HEK293T (cell line): ENCODE results near the gene DST.

ENCODE experiments used
- CTCF ChIA-PET: fragments of 350-600 bp; formaldehyde crosslinking; extraction: SDS; loops from one replicate; lab custom pipeline; 2021; ENCODE audit warnings: antibody characterized with exemption, inconsistent platforms; lab: Yijun Ruan, JAX
- POLR2A ChIA-PET: fragments of 350-600 bp; formaldehyde crosslinking; extraction: SDS; loops from one replicate; lab custom pipeline; 2020; ENCODE audit warnings: antibody characterized with exemption, inconsistent platforms; lab: Yijun Ruan, JAX
- DNase-seq: peaks from one replicate; pipeline ENCODE4 v3.0.0; 2012; ENCODE audit warnings: mixed read lengths; ENCODE audit errors: extremely low spot score
- ARNT ChIP-seq: fragments of 450-650 bp; IDR thresholded peaks from 2 replicates; pipeline ENCODE4 v1.6.1; 2017; ENCODE audit warnings: mild to moderate bottlenecking
- BHLHE40 ChIP-seq: fragments of 450-650 bp; IDR thresholded peaks from 2 replicates; pipeline ENCODE4 v1.6.1; 2016; ENCODE audit warnings: mild to moderate bottlenecking, moderate library complexity, borderline replicate concordance
- CTBP1 ChIP-seq: fragments of 450-650 bp; IDR thresholded peaks from 2 replicates; pipeline ENCODE4 v1.6.1; 2016; ENCODE audit warnings: borderline replicate concordance
- ELF4 ChIP-seq: fragments of 450-650 bp; IDR thresholded peaks from 2 replicates; pipeline ENCODE4 v1.6.1; 2017; ENCODE audit warnings: antibody characterized with exemption
- FOXA1 ChIP-seq: fragments of 450-650 bp; IDR thresholded peaks from 2 replicates; pipeline ENCODE4 v1.6.1; 2016; ENCODE audit warnings: mild to moderate bottlenecking
- FOXK2 ChIP-seq: fragments of 450-650 bp; IDR thresholded peaks from 2 replicates; pipeline ENCODE4 v1.6.1; 2016; ENCODE audit warnings: mild to moderate bottlenecking
- FOXM1 ChIP-seq: fragments of 450-650 bp; IDR thresholded peaks from 2 replicates; pipeline ENCODE4 v1.6.1; 2017; ENCODE audit warnings: mild to moderate bottlenecking, borderline replicate concordance
- HDGF ChIP-seq: fragments of 450-650 bp; IDR thresholded peaks from 2 replicates; pipeline ENCODE4 v1.6.1; 2017; ENCODE audit warnings: antibody characterized with exemption, borderline replicate concordance
- L3MBTL2 ChIP-seq: fragments of 450-650 bp; conservative IDR thresholded peaks from 2 replicates; pipeline ENCODE4 v1.6.1; 2016; ENCODE audit warnings: mild to moderate bottlenecking
- LEF1 ChIP-seq: fragments of 450-650 bp; IDR thresholded peaks from 2 replicates; pipeline ENCODE4 v1.6.1; 2017; ENCODE audit warnings: mild to moderate bottlenecking, borderline replicate concordance
- NFRKB ChIP-seq: fragments of 450-650 bp; IDR thresholded peaks from 2 replicates; pipeline ENCODE4 v1.6.1; 2016; ENCODE audit warnings: mild to moderate bottlenecking, moderate library complexity
- PKNOX1 ChIP-seq: fragments of 450-650 bp; IDR thresholded peaks from 2 replicates; pipeline ENCODE4 v1.6.1; 2016
- SP1 ChIP-seq: fragments of 450-650 bp; IDR thresholded peaks from 2 replicates; pipeline ENCODE4 v1.6.1; 2017
- SUZ12 ChIP-seq: fragments of 450-650 bp; IDR thresholded peaks from 2 replicates; pipeline ENCODE4 v1.6.1; 2016; ENCODE audit warnings: mild to moderate bottlenecking
- TARDBP ChIP-seq: fragments of 450-650 bp; IDR thresholded peaks from 2 replicates; pipeline ENCODE4 v1.6.1; 2016
- ZNF384 ChIP-seq: fragments of 450-650 bp; IDR thresholded peaks from 2 replicates; pipeline ENCODE4 v1.6.1; 2016

The DST gene

GRCh38 chr6:56689114-56689513, 46.4 kb upstream of the DST start:
- ChIA-PET POLR2A (interaction anchor here (0.8 kb wide), 1 partner anchor 155 kb away, joined by 3 read pairs; no protein-coding TSS in a partner anchor), CTCF (interaction anchor here (0.9 kb wide), 1 partner anchor 9 kb away, joined by 4 read pairs; no protein-coding TSS in a partner anchor)
- TF ChIP-seq ZNF384, result no peak
- TF ChIP-seq TARDBP, result no peak
- no peak for TF ChIP-seq SP1
- TF ChIP-seq CTBP1, result no peak
- no peak for TF ChIP-seq SUZ12
- DNase-seq, result no peak

- TF ChIP-seq SUZ12 (no peak), LEF1 (no peak), TARDBP (no peak), ARNT (no peak), ELF4 (no peak), L3MBTL2 (no peak), FOXK2 (no peak), FOXA1 (no peak), FOXM1 (no peak), NFRKB (no peak), HDGF (no peak), SP1 (no peak), BHLHE40 (no peak), PKNOX1 (no peak), ZNF384 (no peak), CTBP1 (no peak)
Observed at GRCh38 chr6:56688521-56688920, 45.8 kb upstream of the DST start.

DNA sequence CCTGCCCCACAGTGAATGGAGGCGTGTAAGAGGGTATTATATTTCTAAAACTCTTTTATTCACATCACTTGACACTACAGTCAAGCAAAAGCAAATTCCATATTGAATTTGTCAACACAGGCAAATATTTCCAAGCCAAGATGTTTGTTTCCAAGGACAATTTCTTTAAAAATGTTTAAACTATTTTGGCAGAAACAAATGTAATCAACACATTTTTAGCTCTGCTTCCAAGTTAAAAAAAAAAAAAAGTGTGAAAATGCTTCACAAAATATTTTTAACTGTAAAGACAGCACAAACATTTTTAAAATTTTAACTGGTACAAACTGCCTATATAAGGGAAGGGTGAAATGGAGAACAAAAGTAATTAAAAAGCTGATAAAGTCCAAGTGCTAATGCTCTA, 44.9 kb upstream of the DST start:
- POLR2A ChIA-PET, result no interaction called here
- TF ChIP-seq PKNOX1 (no peak), SP1 (no peak), NFRKB (no peak), FOXA1 (no peak), ZNF384 (no peak), FOXM1 (no peak), TARDBP (no peak), BHLHE40 (no peak)
- CTCF ChIA-PET, result no interaction called here

More at GRCh38 chr6:56688521-56688920, 45.8 kb upstream of the DST start:
- ChIA-PET CTCF (interaction anchor here (0.9 kb wide), 1 partner anchor 9 kb away, joined by 4 read pairs; no protein-coding TSS in a partner anchor), POLR2A (no interaction called here)
- no peak for DNase-seq

GRCh38 chr6:56686429-56686828, 43.7 kb upstream of the DST start:
- no peak for DNase-seq
- CTCF ChIA-PET, result interaction anchor here (0.8 kb wide), 1 partner anchor 23 kb away, joined by 3 read pairs; no protein-coding TSS in a partner anchor
- TF ChIP-seq FOXA1 (no peak), BHLHE40 (no peak), ZNF384 (no peak), NFRKB (no peak), SUZ12 (no peak), FOXM1 (no peak), HDGF (no peak), LEF1 (no peak), FOXK2 (no peak), ARNT (no peak), L3MBTL2 (no peak), TARDBP (no peak), CTBP1 (no peak), ELF4 (no peak), SP1 (no peak), PKNOX1 (no peak)
- POLR2A ChIA-PET, result no interaction called here

More for the DNA sequence above, 44.9 kb upstream of the DST start:
- no peak for DNase-seq

DNA sequence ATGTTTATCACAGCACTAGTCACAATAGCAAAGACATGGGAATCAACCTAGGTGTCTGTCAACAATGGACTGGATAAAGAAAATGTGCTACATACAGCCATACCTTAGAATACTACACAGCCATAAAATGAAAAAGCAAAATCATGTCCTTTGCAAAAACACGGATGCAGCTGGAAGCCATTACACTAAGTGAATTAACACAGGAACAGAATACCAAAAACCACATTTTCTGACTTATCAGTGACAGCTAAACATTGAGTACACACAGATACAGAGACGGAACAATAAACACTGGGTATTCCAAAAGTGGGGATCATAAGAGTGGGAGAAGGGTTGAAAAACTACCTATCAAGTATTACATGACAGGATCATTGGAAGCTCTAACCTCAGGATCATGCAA, 43.3 kb upstream of the DST start:
- CTCF ChIA-PET, result interaction anchor here (0.8 kb wide), 1 partner anchor 24 kb away, joined by 3 read pairs; no protein-coding TSS in a partner anchor
- DNase-seq, result no peak
- POLR2A ChIA-PET, result no interaction called here
- no peak for TF ChIP-seq CTBP1
- no peak for TF ChIP-seq BHLHE40
- TF ChIP-seq SP1, result no peak
- no peak for TF ChIP-seq TARDBP
- TF ChIP-seq SUZ12, result no peak
- no peak for TF ChIP-seq ZNF384
- no peak for TF ChIP-seq LEF1
- TF ChIP-seq NFRKB, result no peak
- no peak for TF ChIP-seq ELF4
- no peak for TF ChIP-seq FOXA1

DNA sequence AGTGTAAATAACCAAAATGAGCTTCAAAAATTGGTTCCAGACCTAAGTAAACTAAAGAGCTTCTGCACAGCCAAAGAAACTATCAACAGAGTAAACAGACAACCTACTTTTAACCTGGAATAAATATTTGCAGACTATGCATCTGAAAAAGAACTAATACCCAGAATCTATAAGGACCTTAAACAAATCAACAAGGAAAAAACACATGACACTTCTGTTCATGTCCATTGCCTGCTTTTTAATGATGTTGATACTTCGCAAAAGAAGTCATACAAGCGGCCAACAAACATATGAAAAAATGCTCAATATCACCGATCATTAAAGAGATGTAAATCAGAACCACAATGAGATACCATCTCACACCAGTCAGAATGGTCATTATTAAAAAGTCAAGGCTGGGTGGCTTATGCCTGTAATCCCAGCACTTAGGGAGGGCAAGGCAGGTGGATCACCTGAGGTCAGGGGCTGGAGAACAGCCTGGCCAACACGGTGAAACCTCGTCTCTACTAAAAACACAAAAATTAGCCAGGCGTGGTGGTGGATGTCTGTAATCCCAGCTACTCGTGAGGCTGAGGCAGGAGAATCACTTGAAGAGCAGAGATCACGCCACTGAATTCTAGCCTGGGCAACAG, 42.5 kb upstream of the DST start:
- CTCF ChIA-PET, result no interaction called here
- no peak for TF ChIP-seq PKNOX1
- no peak for TF ChIP-seq TARDBP
- no peak for TF ChIP-seq L3MBTL2
- no peak for TF ChIP-seq FOXK2
- no peak for TF ChIP-seq FOXA1
- TF ChIP-seq NFRKB, result no peak
- TF ChIP-seq HDGF, result no peak
- no peak for TF ChIP-seq FOXM1
- no peak for TF ChIP-seq SUZ12
- TF ChIP-seq ZNF384, result no peak
- no peak for DNase-seq
- POLR2A ChIA-PET, result no interaction called here
